Hippocampal formation (tissue), 2 donors: Measurements from ENCODE around the gene OXSR1.
"Not testable (repeated sequence)": the region's sequence is repeated elsewhere in the genome, so short reads cannot be mapped to it uniquely, and the experiment has no call there.

ENCODE experiments used
- DNase-seq, 2 donors: peaks; one replicate each; lab custom pipeline; 2025; lab: John Stamatoyannopoulos, UW

The OXSR1 gene

DNA sequence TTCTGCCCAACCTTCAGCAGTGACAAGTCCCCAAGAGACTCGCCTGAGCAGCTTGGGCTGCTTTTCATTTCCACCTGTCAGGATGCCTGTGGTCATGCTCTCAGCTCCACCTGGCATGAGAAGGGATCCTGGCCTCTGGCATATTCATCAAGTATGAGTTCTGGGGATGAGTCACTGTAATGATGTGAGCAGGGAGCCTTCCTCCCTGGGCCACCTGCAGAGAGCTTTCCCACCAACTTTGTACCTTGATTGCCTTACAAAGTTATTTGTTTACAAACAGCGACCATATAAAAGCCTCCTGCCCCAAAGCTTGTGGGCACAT, 23.4 kb upstream of the OXSR1 start:
- DNase-seq, result no peak

DNA sequence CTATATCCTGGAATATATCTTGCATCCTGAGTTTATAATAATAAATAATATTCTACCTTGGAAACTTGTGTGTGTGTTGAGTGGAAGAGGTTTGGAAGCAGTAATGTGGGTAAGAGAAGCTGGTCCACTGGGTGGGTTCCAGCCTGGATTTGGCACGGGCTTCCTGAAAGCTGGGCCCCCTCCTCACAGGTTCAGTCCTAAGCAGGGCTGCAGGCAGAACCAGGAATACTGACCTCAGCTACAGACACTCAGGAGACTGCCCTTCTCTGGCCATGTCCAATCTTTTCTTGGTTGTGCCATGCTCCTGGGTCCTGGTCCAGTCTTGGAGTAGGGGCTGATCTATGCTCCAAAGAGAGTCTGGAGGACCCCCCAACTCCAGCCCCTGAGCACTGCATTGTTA, 22.4 kb upstream of the OXSR1 start:
- no peak for DNase-seq

GRCh38 chr3:38143511-38143910, 21.8 kb upstream of the OXSR1 start:
- DNase-seq, result no peak

DNA sequence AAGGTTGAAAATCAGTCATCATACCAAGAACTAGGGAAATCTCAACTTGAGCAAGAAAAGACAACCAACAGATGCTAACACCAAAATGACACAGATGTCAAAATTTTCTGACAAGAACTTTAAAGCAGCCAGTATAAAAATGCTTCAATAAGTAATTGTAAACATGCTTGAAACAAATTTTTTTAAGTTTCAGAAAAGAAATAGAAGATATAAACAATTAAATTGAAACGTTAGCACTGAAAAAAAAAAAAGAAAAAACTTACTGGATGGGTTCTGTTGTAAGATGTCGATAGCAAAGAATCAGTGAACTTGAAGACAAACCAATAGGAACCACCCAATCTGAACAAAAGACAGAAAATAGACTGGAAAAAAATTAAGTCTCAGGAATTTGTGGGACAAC, 18.8 kb upstream of the OXSR1 start:
- DNase-seq, result no peak

DNA sequence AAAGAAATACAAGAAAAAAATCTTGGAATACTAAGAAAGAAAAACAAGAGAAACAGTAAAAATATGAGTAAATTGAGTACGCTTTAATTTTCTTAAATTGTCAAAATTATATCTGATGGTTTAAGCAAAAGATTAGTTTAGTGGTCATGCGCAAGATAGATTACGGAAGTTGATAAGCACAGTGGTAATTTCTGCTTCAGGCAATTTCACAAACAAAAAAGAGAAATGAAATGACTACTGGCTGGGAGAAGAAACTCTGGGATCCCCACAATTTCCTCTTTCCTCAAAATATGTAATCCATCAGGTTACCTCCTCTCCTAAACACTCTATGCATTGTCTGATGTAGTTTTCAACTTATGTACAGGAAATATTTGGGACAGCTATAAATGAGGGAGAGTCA, 17.9 kb upstream of the OXSR1 start:
- no peak for DNase-seq

- no peak for DNase-seq
Measured at GRCh38 chr3:38148311-38148882, 16.9 kb upstream of the OXSR1 start.

- DNase-seq, result no peak
Measured at GRCh38 chr3:38149708-38150107, 15.6 kb upstream of the OXSR1 start.

DNA sequence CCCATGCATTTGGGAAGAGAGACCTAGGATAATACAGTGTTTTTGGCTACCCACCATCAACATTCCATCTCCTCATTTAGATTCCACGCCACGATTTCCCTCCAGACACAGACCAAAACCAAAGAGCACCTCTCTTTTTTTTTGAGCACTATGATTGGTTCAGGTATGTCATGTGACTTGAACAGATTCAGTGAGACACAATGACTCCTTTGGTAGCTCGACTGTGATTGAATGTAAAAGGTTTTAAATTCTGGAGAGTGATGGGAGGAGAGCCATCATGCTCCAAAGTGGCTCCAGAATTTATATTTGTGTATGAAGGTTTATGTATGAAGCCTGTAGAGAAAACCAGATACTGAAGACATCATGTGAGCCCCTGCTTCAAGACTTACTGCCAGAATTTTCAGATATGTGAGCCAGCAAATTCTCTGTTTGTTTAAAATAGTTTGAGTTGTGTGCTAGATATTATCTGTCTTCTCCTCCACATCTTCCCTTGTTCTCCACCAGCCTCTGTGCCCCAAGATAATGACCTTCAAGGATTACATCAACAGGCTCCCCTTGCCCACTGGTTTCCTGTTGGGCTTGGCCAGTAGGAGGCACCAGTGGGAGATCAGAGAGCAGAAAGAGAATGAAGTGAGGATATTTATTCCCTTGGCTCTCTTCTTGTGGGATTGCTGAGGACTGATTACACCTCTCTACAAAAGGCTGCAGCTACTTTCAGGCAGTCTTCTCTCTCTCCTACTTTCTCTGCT, 14.4 kb upstream of the OXSR1 start:
- no peak for DNase-seq

GRCh38 chr3:38151667-38152265, 13.6 kb upstream of the OXSR1 start:
- DNase-seq, result no peak

- no peak for DNase-seq
Measured at GRCh38 chr3:38152609-38153008, 12.7 kb upstream of the OXSR1 start.

GRCh38 chr3:38153221-38153620, 12.1 kb upstream of the OXSR1 start:
- DNase-seq, result no peak

DNA sequence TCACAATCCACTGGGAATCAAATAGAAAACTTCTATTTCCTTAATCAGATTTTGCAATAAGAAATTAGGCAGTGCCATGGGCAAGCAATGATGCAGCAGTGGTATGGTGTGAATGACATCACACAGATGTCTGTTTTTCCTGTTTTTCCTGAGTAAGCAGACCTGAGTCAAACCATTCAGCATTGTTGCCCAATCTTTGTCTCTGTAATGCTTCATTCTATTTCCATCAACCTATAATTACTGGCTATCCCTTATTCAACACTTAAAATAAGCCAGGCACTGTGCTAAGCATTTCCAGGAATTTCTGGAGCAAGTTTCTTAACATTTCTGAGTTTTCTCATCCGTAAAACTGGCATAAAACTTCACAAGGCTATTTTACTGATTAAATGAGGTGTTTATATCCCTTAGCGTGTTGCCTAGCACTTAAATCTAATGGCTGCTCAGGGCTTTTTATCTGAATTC, 11.3 kb upstream of the OXSR1 start:
- no peak for DNase-seq

GRCh38 chr3:38154625-38155255, 10.6 kb upstream of the OXSR1 start:
- no peak for DNase-seq

DNA sequence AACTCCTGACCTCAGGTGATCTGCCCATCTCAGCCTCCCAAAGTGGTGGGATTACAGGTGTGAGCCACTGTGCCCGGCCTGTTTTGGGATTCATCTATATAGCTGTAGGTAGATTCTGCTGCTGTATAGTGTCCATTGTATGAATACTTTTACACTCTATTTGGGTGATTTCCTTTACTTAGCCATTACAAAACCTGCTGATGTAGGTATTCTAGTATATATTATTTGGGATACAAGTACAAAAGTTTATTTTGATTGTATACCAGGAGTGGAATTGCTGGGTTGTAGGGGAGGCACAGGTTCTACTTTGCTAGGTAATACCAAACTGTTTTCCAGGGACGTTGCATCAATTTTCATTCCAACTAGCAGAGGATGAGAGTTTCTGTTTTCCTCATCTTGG, 9.5 kb upstream of the OXSR1 start:
- no peak for DNase-seq

DNA sequence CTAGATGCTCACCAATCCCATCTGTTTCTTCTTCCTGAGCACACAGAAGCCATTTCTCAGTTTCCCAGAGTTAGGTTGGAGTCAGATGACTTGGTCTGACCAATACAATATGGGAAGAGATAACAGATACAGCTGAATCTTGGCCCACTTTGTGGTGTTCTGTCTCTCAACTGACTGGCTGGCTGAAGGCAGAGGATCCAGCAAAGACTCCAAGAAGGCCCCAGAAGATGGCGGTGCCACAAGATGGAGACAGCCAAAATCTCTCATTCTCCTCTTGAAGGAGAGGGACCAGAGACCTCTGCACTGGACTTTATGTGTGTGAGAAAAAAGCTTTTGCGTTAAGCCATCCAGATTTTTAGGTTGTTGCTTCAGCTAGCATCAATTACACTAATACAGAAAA, 8.2 kb upstream of the OXSR1 start:
- no peak for DNase-seq

DNA sequence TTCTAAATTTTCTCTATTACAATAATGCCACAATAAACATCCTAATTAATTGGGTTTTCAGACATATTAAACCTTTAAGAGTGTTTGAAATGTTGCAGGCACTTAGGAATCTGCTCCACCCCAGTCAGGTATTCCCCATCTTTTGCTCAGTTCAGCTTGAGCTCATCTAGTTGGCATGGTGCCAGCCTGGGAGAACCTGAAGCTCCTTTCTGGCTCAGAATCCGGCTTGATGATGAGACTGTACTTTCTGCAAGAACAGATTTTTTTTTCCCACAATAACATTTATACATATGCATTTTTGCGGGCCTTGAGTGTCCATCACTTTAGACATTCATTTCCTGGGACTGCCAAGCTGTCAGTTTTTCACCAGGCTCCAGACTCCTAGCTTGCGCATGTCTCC, 7.7 kb upstream of the OXSR1 start:
- DNase-seq, result no peak

DNA sequence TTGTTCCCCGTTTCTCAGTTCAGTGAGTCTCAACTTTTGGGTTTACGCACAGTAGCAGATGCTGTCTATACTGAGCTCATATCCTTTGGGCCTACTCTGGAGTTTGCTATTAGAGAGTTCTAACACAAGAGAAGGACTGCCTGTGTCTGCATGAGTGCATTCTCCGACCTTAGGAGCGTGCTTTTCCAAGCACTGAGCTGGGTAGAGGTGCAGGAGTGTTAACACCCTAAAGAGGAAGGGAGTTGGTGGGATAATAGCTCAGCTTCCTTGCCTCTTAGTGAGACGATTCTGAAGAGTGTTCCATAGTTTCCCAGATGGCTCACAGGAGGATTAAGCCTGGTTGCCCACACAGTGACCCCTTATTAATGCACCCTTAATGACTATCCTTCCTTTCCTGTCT, 6.9 kb upstream of the OXSR1 start:
- DNase-seq, result no peak

DNA sequence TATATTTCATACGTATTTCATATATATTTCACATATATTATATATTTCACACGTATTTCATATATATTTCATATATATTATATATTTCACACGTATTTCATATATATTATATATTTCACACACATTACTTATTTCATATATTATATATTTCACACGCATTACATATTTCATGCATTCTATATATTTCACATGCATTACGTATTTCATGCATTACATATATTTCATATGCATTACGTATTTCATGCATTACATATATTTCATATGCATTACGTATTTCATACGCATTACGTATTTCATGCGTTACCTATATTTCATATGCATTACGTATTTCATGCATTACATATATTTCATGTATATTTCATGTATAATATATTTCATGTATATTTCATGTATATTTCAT, 4.6 kb upstream of the OXSR1 start:
- DNase-seq, result not testable (repeated sequence)

DNA sequence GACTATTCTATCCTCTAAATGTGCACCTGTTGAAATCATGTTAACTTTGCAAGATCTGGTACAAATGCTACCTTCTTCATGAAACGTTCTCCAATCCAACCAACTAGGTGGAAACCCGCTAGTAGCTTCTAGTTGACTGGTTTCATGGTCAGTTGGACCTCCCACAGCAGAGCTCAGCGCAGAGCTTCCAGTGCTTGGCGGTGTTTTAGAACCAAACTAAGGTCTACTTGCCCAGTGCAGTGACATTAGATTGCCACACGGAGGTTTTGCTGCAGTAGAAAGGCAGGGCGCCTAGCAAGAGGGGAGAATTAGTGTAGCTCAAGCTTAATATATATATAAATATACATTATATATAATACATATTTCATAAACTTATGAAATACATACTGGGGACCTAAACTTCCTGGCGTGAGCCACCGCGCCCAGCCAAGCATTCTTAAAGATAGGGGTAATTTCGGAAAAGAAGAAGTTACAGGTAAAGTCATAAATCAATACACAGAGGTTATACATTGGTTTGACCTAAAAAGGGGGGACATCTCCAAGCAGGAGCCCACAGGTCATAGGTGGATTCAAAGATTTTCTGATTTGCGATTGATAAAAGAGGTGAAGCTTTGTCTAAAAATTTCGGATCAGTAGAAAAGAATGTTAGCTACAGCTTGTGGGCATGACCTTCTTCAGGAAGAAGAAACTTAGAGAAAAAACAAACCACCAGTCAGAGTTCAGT, 2.1 kb upstream of the OXSR1 start:
- DNase-seq, result no peak

- DNase-seq, result no peak
Measured at GRCh38 chr3:38163841-38164642, 1.3 kb upstream of the OXSR1 start.

GRCh38 chr3:38164643-38164951, 740 bp upstream of the OXSR1 start:
- DNase-seq, result no peak
